NB4 (cell line): ENCODE data around the gene POU1F1.
"Not testable (repeated sequence)": the region's sequence is repeated elsewhere in the genome, so short reads cannot be mapped to it uniquely, and the experiment has no call there.

Experiments
- MYC ChIP-seq: IDR thresholded peaks from 2 replicates; pipeline ENCODE4 v1.6.1; 2011; ENCODE audit warnings: low read depth, low read length
- POLR2A ChIP-seq: IDR thresholded peaks from 2 replicates; pipeline ENCODE4 v1.6.1; 2011; ENCODE audit warnings: mild to moderate bottlenecking; ENCODE audit not compliant: insufficient read length; ENCODE audit errors: extremely low read depth
- TF ChIP-seq, protein P1 (sequence below): IDR thresholded peaks from one replicate; pipeline ENCODE4 v1.5.1; 2012; ENCODE audit warnings: low read depth, low read length

DNA sequence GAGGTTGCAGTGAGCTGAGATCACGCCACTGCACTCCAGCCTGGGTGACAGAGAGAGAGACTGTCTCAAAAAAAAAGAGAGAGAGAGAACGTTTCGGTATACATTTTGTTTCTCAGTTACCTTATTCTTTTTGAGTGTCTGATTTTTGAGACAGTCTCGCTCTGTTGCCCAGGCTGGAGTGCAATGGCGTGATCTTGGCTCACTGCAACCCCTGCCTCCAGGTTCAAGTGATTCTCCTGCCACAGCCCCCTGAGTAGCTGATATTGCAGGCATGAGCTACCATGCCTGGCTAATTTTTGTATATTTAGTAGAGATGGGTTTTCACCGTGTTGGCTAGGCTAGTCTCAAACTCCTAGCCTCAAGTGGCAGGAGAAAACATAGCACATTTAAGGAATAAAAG lies 28.2 kb downstream of the POU1F1 start:
- TF ChIP-seq POLR2A, MYC: not testable (repeated sequence)
- TF ChIP-seq, protein P1, sequence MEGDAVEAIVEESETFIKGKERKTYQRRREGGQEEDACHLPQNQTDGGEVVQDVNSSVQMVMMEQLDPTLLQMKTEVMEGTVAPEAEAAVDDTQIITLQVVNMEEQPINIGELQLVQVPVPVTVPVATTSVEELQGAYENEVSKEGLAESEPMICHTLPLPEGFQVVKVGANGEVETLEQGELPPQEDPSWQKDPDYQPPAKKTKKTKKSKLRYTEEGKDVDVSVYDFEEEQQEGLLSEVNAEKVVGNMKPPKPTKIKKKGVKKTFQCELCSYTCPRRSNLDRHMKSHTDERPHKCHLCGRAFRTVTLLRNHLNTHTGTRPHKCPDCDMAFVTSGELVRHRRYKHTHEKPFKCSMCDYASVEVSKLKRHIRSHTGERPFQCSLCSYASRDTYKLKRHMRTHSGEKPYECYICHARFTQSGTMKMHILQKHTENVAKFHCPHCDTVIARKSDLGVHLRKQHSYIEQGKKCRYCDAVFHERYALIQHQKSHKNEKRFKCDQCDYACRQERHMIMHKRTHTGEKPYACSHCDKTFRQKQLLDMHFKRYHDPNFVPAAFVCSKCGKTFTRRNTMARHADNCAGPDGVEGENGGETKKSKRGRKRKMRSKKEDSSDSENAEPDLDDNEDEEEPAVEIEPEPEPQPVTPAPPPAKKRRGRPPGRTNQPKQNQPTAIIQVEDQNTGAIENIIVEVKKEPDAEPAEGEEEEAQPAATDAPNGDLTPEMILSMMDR: not testable (repeated sequence)
